HEK293 (cell line): ENCODE results near the gene PLS1.

Experiments used
- CTCF ChIA-PET: fragments of 350-600 bp; formaldehyde crosslinking; extraction: SDS; loops from one replicate; lab custom pipeline; 2021; ENCODE audit warnings: antibody characterized with exemption; lab: Yijun Ruan, JAX
- POLR2A ChIA-PET: fragments of 300-600 bp; formaldehyde crosslinking; extraction: SDS; loops from one replicate; lab custom pipeline; 2020; ENCODE audit warnings: antibody characterized with exemption, inconsistent platforms; lab: Yijun Ruan, JAX
- H3K27ac ChIP-seq: fragments of 200-500 bp; sonication (Bioruptor generic); 2 replicates; pipeline ENCODE4 v1.5.1; 2014; ENCODE audit warnings: low read depth, low read length, control low read depth, inconsistent platforms; ENCODE audit errors: extremely low read depth
- H3K36me3 ChIP-seq, 2 experiments: fragments of 200-500 bp in 1 of 2; sonication (Bioruptor generic) in 1 of 2; 1 replicate in 1 of 2; 2 replicates in 1 of 2; pipeline ENCODE4 v1.5.1; 2014 to 2017; ENCODE audit warnings: inconsistent platforms in 2 of 2, low read length in 2 of 2; ENCODE audit not compliant: control insufficient read depth in 2 of 2, insufficient read depth in 1 of 2
- H3K4me1 ChIP-seq: fragments of 200-500 bp; sonication (Bioruptor generic); 2 replicates; pipeline ENCODE4 v1.5.1; 2014; ENCODE audit warnings: mild to moderate bottlenecking, low read length, inconsistent platforms; ENCODE audit not compliant: control insufficient read depth, insufficient read depth
- H3K4me3 ChIP-seq: 2 replicates; pipeline ENCODE4 v1.5.1; 2011; ENCODE audit warnings: low read depth, mild to moderate bottlenecking, control low read depth, low read length, moderate library complexity
- H3K9me3 ChIP-seq: fragments of 200-500 bp; sonication (Bioruptor generic); 2 replicates; pipeline ENCODE4 v1.5.1; 2014; ENCODE audit warnings: low read depth, low read length, inconsistent platforms; ENCODE audit not compliant: control insufficient read depth, insufficient read depth
- HOXD13 ChIP-seq: sonication (generic); formaldehyde crosslinking; IDR thresholded peaks from 2 replicates; pipeline ENCODE4 v1.8.0; 2022; ENCODE audit warnings: missing genetic modification reagents, borderline replicate concordance
- IKZF3 ChIP-seq: fragments of 450-650 bp; IDR thresholded peaks from 2 replicates; pipeline ENCODE4 v1.5.0; 2018; ENCODE audit warnings: missing biosample characterization, mild to moderate bottlenecking, missing genetic modification characterization, moderate library complexity
- MZF1 ChIP-seq: fragments of 450-650 bp; formaldehyde crosslinking; IDR thresholded peaks from 2 replicates; pipeline ENCODE4 v1.5.1; 2017; ENCODE audit warnings: missing biosample characterization, missing genetic modification characterization, borderline replicate concordance
- OSR2 ChIP-seq: fragments of 450-650 bp; formaldehyde crosslinking; IDR thresholded peaks from 2 replicates; pipeline ENCODE4 v1.5.1; 2016; ENCODE audit warnings: missing biosample characterization, missing genetic modification characterization
- ZBTB8A ChIP-seq: fragments of 450-650 bp; formaldehyde crosslinking; IDR thresholded peaks from 2 replicates; pipeline ENCODE4 v1.5.1; 2016; ENCODE audit warnings: missing biosample characterization, missing genetic modification characterization
- ZNF10 ChIP-seq: fragments of 450-650 bp; formaldehyde crosslinking; IDR thresholded peaks from 2 replicates; pipeline ENCODE4 v1.5.1; 2017; ENCODE audit warnings: missing biosample characterization, missing genetic modification characterization
- ZNF114 ChIP-seq: fragments of 450-650 bp; formaldehyde crosslinking; IDR thresholded peaks from 2 replicates; pipeline ENCODE4 v1.5.0; 2017; ENCODE audit warnings: missing biosample characterization, missing genetic modification characterization
- ZNF146 ChIP-seq: fragments of 450-650 bp; formaldehyde crosslinking; IDR thresholded peaks from 2 replicates; pipeline ENCODE4 v1.5.1; 2016; ENCODE audit warnings: missing biosample characterization, missing genetic modification characterization
- ZNF248 ChIP-seq: fragments of 450-650 bp; formaldehyde crosslinking; IDR thresholded peaks from 2 replicates; pipeline ENCODE4 v1.5.1; 2017; ENCODE audit warnings: missing biosample characterization, missing genetic modification characterization
- ZNF302 ChIP-seq: fragments of 450-650 bp; formaldehyde crosslinking; IDR thresholded peaks from 2 replicates; pipeline ENCODE4 v1.5.1; 2016; ENCODE audit warnings: missing biosample characterization, missing genetic modification characterization, low read depth
- ZNF350 ChIP-seq: fragments of 450-650 bp; formaldehyde crosslinking; IDR thresholded peaks from 2 replicates; pipeline ENCODE4 v1.5.0; 2017; ENCODE audit warnings: missing biosample characterization, mild to moderate bottlenecking, missing genetic modification characterization
- ZNF558 ChIP-seq: fragments of 450-650 bp; formaldehyde crosslinking; IDR thresholded peaks from 2 replicates; pipeline ENCODE4 v1.5.1; 2016; ENCODE audit warnings: missing biosample characterization, missing genetic modification characterization
- ZNF664 ChIP-seq: fragments of 450-650 bp; formaldehyde crosslinking; IDR thresholded peaks from 2 replicates; pipeline ENCODE4 v1.5.1; 2016; ENCODE audit warnings: missing biosample characterization, missing genetic modification characterization
- TF ChIP-seq, protein P1 (sequence below): fragments of 450-650 bp; formaldehyde crosslinking; IDR thresholded peaks from 2 replicates; pipeline ENCODE4 v1.5.1; 2016; ENCODE audit warnings: missing biosample characterization, missing genetic modification characterization, borderline replicate concordance
- TF ChIP-seq, protein P2 (sequence below): fragments of 450-650 bp; formaldehyde crosslinking; IDR thresholded peaks from 2 replicates; pipeline ENCODE4 v1.5.0; 2017; ENCODE audit warnings: missing biosample characterization, missing genetic modification characterization, borderline replicate concordance
- TF ChIP-seq, protein P3 (sequence below): fragments of 450-650 bp; formaldehyde crosslinking; IDR thresholded peaks from 2 replicates; pipeline ENCODE4 v1.5.1; 2016; ENCODE audit warnings: missing biosample characterization, missing genetic modification characterization
- TF ChIP-seq, protein P4 (sequence below): fragments of 450-650 bp; formaldehyde crosslinking; IDR thresholded peaks from 2 replicates; pipeline ENCODE4 v1.5.1; 2016; ENCODE audit warnings: missing biosample characterization, missing genetic modification characterization
- TF ChIP-seq, protein P5 (sequence below): fragments of 450-650 bp; formaldehyde crosslinking; conservative IDR thresholded peaks from 2 replicates; pipeline ENCODE4 v1.5.1; 2016; ENCODE audit warnings: low read depth, missing biosample characterization, missing genetic modification characterization
- TF ChIP-seq, protein P6 (sequence below): fragments of 450-650 bp; formaldehyde crosslinking; IDR thresholded peaks from 2 replicates; pipeline ENCODE4 v1.5.1; 2017; ENCODE audit warnings: missing biosample characterization, mild to moderate bottlenecking, missing genetic modification characterization, moderate library complexity

The PLS1 gene

DNA sequence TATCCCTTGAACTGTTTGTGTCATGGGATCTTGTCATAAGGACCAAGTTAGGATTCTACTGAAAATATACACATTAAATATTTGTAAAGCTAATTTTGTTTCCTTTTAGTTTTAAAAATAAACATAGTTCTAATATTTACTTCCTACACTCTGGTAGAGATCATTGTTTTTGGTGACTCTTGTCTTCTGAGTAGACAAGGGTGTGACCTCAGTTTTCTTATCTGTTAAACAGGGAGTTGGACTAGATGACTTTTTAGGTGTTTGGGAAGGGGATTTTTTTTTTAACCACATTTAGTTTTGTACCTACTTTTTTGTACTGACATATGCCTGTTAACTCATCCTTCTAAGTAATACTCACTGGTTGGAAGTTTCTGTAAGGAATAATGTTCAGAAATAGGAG, 30.8 kb downstream of the PLS1 start (continued):
- TF ChIP-seq, protein P1, sequence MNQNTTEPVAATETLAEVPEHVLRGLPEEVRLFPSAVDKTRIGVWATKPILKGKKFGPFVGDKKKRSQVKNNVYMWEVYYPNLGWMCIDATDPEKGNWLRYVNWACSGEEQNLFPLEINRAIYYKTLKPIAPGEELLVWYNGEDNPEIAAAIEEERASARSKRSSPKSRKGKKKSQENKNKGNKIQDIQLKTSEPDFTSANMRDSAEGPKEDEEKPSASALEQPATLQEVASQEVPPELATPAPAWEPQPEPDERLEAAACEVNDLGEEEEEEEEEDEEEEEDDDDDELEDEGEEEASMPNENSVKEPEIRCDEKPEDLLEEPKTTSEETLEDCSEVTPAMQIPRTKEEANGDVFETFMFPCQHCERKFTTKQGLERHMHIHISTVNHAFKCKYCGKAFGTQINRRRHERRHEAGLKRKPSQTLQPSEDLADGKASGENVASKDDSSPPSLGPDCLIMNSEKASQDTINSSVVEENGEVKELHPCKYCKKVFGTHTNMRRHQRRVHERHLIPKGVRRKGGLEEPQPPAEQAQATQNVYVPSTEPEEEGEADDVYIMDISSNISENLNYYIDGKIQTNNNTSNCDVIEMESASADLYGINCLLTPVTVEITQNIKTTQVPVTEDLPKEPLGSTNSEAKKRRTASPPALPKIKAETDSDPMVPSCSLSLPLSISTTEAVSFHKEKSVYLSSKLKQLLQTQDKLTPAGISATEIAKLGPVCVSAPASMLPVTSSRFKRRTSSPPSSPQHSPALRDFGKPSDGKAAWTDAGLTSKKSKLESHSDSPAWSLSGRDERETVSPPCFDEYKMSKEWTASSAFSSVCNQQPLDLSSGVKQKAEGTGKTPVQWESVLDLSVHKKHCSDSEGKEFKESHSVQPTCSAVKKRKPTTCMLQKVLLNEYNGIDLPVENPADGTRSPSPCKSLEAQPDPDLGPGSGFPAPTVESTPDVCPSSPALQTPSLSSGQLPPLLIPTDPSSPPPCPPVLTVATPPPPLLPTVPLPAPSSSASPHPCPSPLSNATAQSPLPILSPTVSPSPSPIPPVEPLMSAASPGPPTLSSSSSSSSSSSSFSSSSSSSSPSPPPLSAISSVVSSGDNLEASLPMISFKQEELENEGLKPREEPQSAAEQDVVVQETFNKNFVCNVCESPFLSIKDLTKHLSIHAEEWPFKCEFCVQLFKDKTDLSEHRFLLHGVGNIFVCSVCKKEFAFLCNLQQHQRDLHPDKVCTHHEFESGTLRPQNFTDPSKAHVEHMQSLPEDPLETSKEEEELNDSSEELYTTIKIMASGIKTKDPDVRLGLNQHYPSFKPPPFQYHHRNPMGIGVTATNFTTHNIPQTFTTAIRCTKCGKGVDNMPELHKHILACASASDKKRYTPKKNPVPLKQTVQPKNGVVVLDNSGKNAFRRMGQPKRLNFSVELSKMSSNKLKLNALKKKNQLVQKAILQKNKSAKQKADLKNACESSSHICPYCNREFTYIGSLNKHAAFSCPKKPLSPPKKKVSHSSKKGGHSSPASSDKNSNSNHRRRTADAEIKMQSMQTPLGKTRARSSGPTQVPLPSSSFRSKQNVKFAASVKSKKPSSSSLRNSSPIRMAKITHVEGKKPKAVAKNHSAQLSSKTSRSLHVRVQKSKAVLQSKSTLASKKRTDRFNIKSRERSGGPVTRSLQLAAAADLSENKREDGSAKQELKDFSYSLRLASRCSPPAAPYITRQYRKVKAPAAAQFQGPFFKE (tag by site-specific recombination), result no peak
- TF ChIP-seq HOXD13 (CRISPR knock-in tag), result no peak
- TF ChIP-seq ZNF10 (tag by site-specific recombination), result no peak
- TF ChIP-seq ZNF664 (tag by site-specific recombination), result no peak
- TF ChIP-seq IKZF3, result no peak
- no peak for TF ChIP-seq OSR2 (tag by site-specific recombination)
- TF ChIP-seq, protein P2, sequence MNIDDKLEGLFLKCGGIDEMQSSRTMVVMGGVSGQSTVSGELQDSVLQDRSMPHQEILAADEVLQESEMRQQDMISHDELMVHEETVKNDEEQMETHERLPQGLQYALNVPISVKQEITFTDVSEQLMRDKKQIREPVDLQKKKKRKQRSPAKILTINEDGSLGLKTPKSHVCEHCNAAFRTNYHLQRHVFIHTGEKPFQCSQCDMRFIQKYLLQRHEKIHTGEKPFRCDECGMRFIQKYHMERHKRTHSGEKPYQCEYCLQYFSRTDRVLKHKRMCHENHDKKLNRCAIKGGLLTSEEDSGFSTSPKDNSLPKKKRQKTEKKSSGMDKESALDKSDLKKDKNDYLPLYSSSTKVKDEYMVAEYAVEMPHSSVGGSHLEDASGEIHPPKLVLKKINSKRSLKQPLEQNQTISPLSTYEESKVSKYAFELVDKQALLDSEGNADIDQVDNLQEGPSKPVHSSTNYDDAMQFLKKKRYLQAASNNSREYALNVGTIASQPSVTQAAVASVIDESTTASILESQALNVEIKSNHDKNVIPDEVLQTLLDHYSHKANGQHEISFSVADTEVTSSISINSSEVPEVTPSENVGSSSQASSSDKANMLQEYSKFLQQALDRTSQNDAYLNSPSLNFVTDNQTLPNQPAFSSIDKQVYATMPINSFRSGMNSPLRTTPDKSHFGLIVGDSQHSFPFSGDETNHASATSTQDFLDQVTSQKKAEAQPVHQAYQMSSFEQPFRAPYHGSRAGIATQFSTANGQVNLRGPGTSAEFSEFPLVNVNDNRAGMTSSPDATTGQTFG, result no peak

DNA sequence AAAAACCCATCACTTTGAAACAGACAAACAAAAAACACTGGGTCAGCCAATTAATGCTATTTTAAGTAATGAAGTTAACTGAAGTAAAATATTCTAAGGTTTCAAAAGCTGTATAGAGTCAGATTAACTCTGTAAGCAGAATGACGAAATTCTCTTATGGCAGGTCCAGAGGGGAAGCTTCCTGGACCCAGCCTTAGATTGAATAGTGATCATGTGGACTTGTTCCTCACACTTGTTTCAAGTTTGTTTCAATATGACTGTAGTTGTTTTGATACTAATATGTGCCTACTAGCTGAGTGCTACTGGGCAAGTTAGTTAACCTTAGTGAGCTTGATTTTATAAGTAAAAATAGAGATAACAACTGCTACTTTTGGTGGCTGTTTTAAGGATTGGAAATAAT, 32.6 kb downstream of the PLS1 start:
- H3K36me3 ChIP-seq, result no peaks in the 10 kb centered on the region
- H3K4me1 ChIP-seq, result peaks cover 8% of the 10 kb centered on the region; the same call in 1 of the 2 replicates
- no peak overlapping the region for H3K27ac ChIP-seq
- no peaks in the 10 kb centered on the region for H3K9me3 ChIP-seq
- no peak overlapping the region for H3K4me3 ChIP-seq
- ChIA-PET POLR2A (no interaction called here), CTCF (interaction anchor here (0.7 kb wide), 1 partner anchor 18 kb away, joined by 3 read pairs; no protein-coding TSS in a partner anchor)
- TF ChIP-seq MZF1 (tag by site-specific recombination) (no peak), ZNF302 (no peak), ZNF146 (no peak), ZNF350 (tag by site-specific recombination) (no peak), ZNF558 (tag by site-specific recombination) (no peak), ZNF114 (no peak), ZBTB8A (tag by site-specific recombination) (no peak), ZNF248 (tag by site-specific recombination) (no peak)
- TF ChIP-seq, protein P3, sequence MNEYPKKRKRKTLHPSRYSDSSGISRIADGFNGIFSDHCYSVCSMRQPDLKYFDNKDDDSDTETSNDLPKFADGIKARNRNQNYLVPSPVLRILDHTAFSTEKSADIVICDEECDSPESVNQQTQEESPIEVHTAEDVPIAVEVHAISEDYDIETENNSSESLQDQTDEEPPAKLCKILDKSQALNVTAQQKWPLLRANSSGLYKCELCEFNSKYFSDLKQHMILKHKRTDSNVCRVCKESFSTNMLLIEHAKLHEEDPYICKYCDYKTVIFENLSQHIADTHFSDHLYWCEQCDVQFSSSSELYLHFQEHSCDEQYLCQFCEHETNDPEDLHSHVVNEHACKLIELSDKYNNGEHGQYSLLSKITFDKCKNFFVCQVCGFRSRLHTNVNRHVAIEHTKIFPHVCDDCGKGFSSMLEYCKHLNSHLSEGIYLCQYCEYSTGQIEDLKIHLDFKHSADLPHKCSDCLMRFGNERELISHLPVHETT (tag by site-specific recombination), result no peak
- TF ChIP-seq, protein P4, sequence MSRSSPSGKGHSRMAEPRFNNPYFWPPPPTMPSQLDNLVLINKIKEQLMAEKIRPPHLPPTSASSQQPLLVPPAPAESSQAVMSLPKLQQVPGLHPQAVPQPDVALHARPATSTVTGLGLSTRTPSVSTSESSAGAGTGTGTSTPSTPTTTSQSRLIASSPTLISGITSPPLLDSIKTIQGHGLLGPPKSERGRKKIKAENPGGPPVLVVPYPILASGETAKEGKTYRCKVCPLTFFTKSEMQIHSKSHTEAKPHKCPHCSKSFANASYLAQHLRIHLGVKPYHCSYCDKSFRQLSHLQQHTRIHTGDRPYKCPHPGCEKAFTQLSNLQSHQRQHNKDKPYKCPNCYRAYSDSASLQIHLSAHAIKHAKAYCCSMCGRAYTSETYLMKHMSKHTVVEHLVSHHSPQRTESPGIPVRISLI (tag by site-specific recombination), result no peak
- TF ChIP-seq, protein P5, sequence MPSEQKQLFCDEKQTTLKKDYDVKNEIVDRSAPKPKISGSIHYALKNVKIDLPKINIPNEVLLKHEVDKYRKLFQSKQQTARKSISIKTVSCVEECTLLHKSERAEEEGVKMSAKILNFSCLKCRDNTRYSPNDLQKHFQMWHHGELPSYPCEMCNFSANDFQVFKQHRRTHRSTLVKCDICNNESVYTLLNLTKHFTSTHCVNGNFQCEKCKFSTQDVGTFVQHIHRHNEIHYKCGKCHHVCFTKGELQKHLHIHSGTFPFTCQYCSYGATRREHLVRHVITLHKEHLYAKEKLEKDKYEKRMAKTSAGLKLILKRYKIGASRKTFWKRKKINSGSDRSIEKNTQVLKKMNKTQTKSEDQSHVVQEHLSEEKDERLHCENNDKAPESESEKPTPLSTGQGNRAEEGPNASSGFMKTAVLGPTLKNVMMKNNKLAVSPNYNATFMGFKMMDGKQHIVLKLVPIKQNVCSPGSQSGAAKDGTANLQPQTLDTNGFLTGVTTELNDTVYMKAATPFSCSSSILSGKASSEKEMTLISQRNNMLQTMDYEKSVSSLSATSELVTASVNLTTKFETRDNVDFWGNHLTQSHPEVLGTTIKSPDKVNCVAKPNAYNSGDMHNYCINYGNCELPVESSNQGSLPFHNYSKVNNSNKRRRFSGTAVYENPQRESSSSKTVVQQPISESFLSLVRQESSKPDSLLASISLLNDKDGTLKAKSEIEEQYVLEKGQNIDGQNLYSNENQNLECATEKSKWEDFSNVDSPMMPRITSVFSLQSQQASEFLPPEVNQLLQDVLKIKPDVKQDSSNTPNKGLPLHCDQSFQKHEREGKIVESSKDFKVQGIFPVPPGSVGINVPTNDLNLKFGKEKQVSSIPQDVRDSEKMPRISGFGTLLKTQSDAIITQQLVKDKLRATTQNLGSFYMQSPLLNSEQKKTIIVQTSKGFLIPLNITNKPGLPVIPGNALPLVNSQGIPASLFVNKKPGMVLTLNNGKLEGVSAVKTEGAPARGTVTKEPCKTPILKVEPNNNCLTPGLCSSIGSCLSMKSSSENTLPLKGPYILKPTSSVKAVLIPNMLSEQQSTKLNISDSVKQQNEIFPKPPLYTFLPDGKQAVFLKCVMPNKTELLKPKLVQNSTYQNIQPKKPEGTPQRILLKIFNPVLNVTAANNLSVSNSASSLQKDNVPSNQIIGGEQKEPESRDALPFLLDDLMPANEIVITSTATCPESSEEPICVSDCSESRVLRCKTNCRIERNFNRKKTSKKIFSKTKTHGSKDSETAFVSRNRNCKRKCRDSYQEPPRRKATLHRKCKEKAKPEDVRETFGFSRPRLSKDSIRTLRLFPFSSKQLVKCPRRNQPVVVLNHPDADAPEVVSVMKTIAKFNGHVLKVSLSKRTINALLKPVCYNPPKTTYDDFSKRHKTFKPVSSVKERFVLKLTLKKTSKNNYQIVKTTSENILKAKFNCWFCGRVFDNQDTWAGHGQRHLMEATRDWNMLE (tag by site-specific recombination), result no peak
- TF ChIP-seq, protein P6, sequence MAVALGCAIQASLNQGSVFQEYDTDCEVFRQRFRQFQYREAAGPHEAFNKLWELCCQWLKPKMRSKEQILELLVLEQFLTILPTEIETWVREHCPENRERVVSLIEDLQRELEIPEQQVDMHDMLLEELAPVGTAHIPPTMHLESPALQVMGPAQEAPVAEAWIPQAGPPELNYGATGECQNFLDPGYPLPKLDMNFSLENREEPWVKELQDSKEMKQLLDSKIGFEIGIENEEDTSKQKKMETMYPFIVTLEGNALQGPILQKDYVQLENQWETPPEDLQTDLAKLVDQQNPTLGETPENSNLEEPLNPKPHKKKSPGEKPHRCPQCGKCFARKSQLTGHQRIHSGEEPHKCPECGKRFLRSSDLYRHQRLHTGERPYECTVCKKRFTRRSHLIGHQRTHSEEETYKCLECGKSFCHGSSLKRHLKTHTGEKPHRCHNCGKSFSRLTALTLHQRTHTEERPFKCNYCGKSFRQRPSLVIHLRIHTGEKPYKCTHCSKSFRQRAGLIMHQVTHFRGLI, result no peak
